Liver (tissue), 9 donors: Measurements from ENCODE around the gene DDX54. TPM values are rescaled to one million over a fixed set of nuclear protein-coding genes. Genes with fewer than 3 reads are reported as not detected.

Experiments
- DNase-seq: peaks from one replicate; pipeline ENCODE4 v3.0.0-alpha.2; 2017; ENCODE audit warnings: low spot score
- H3K27ac ChIP-seq, 2 donors: one replicate each; pipeline ENCODE4 v1.7.0; 2013; ENCODE audit warnings: inconsistent platforms in 2 of 2, low read length in 2 of 2, control low read depth in 1 of 2, low read depth in 1 of 2, mild to moderate bottlenecking in 1 of 2
- H3K27me3 ChIP-seq, 4 donors: one replicate each; pipeline versions ENCODE4 v1.6.1 to v1.7.0; 2013; ENCODE audit warnings: low read length in 3 of 4, inconsistent platforms in 1 of 4, mild to moderate bottlenecking in 1 of 4, moderate library complexity in 1 of 4; ENCODE audit not compliant: control insufficient read depth in 4 of 4, insufficient read depth in 4 of 4
- H3K36me3 ChIP-seq, 4 donors: one replicate each; pipeline versions ENCODE4 v1.6.1 to v1.7.0; 2013; ENCODE audit warnings: low read length in 3 of 4, mild to moderate bottlenecking in 3 of 4, low read depth in 1 of 4, moderate library complexity in 1 of 4; ENCODE audit not compliant: control insufficient read depth in 4 of 4, insufficient read depth in 3 of 4
- H3K4me1 ChIP-seq, 4 donors: one replicate each; pipeline versions ENCODE4 v1.6.1 to v1.7.0; 2013; ENCODE audit warnings: low read length in 3 of 4, mild to moderate bottlenecking in 3 of 4, moderate library complexity in 1 of 4; ENCODE audit not compliant: control insufficient read depth in 4 of 4, insufficient read depth in 4 of 4
- H3K4me3 ChIP-seq, 3 donors: one replicate each; pipeline versions ENCODE4 v1.6.1 to v1.7.0; 2013; ENCODE audit warnings: low read length in 3 of 3, control low read depth in 1 of 3, low read depth in 1 of 3, mild to moderate bottlenecking in 1 of 3
- H3K9ac ChIP-seq, 2 donors: one replicate each; pipeline ENCODE4 v1.7.0; 2013; ENCODE audit warnings: low read length in 2 of 2, mild to moderate bottlenecking in 2 of 2, moderate library complexity in 2 of 2, control low read depth in 1 of 2, low read depth in 1 of 2
- H3K9me3 ChIP-seq, 4 donors: one replicate each; pipeline versions ENCODE4 v1.6.1 to v1.7.0; 2013; ENCODE audit warnings: low read length in 3 of 4; ENCODE audit not compliant: control insufficient read depth in 4 of 4
- ATF3 ChIP-seq: IDR thresholded peaks from 2 replicates; pipeline ENCODE4 v1.6.1; 2016; ENCODE audit warnings: antibody characterized with exemption
- EGR1 ChIP-seq, 2 donors: IDR thresholded peaks; 2 replicates each; pipeline ENCODE4 v1.6.1; 2016 to 2018; ENCODE audit warnings: antibody characterized with exemption in 2 of 2, low read depth in 2 of 2
- FOXA1 ChIP-seq: IDR thresholded peaks from 2 replicates; pipeline ENCODE4 v1.6.1; 2016; ENCODE audit warnings: antibody characterized with exemption
- GABPA ChIP-seq, 2 donors: IDR thresholded peaks in 1 of 2; conservative IDR thresholded peaks in 1 of 2; 2 replicates each; pipeline ENCODE4 v1.6.1; 2016; ENCODE audit warnings: antibody characterized with exemption in 2 of 2, mild to moderate bottlenecking in 1 of 2, moderate library complexity in 1 of 2
- HNF4A ChIP-seq, 2 donors: conservative IDR thresholded peaks; 2 replicates each; pipeline ENCODE4 v1.6.1; 2016; ENCODE audit warnings: antibody characterized with exemption in 2 of 2, mild to moderate bottlenecking in 2 of 2
- JUND ChIP-seq, 2 donors: IDR thresholded peaks; 2 replicates each; pipeline ENCODE4 v1.6.1; 2016; ENCODE audit warnings: antibody characterized with exemption in 2 of 2
- MAX ChIP-seq: IDR thresholded peaks from 2 replicates; pipeline ENCODE4 v1.6.1; 2016; ENCODE audit warnings: antibody characterized with exemption
- NR2F2 ChIP-seq: IDR thresholded peaks from 2 replicates; pipeline ENCODE4 v1.6.1; 2016; ENCODE audit warnings: antibody characterized with exemption
- RAD21 ChIP-seq, 2 donors: IDR thresholded peaks; 2 replicates each; pipeline ENCODE4 v1.6.1; 2016; ENCODE audit warnings: antibody characterized with exemption in 2 of 2, mild to moderate bottlenecking in 2 of 2
- REST ChIP-seq: IDR thresholded peaks from 2 replicates; pipeline ENCODE4 v1.6.1; 2016; ENCODE audit warnings: antibody characterized with exemption, mild to moderate bottlenecking
- RXRA ChIP-seq, 2 donors: IDR thresholded peaks; 2 replicates each; pipeline ENCODE4 v1.6.1; 2017 to 2018; ENCODE audit warnings: antibody characterized with exemption in 2 of 2, mild to moderate bottlenecking in 1 of 2
- SP1 ChIP-seq: IDR thresholded peaks from 2 replicates; pipeline ENCODE4 v1.6.1; 2018; ENCODE audit warnings: antibody characterized with exemption, mild to moderate bottlenecking
- TAF1 ChIP-seq: conservative IDR thresholded peaks from 2 replicates; pipeline ENCODE4 v1.6.1; 2016; ENCODE audit warnings: antibody characterized with exemption, mild to moderate bottlenecking
- YY1 ChIP-seq: IDR thresholded peaks from 2 replicates; pipeline ENCODE4 v1.6.1; 2016; ENCODE audit warnings: antibody characterized with exemption, mild to moderate bottlenecking
- ZBTB33 ChIP-seq: IDR thresholded peaks from 2 replicates; pipeline ENCODE4 v1.6.1; 2016; ENCODE audit warnings: antibody characterized with exemption
- WGBS: extraction: QIAGEN DNeasy Blood & Tissue Kit; methylation state at CpG from one replicate; pipeline ENCODE4 v1.1.7; 2013; 5-methylcytosine and 5-hydroxymethylcytosine counted together
- polyA plus RNA-seq, 2 donors: library from polyadenylated mRNA; stranded (reverse) in 1 of 2; unstranded in 1 of 2; fragments of 200-250 nt in 1 of 2; fragments of >200 nt in 1 of 2; fragmentation: Nextera tagmentation in 1 of 2; extraction: Ambion mirVana in 1 of 2; gene quantifications; one replicate each; pipeline versions ENCODE4 v1.2.1 to v1.2.3, GENCODE V29; 2013 to 2015
- total RNA-seq, 2 donors: library from RNA; depleted of rRNA; stranded (reverse); fragments of >200 nt; gene quantifications; one replicate each; pipeline ENCODE4 v1.2.3, GENCODE V29; 2014
- donor health status: healthy.
- donor health status: healthy.
- donor health status: healthy.
- donor health status: healthy.
- donor health status: healthy.

Gene DDX54
- total RNA-seq (10 to 100 TPM; 20.2 to 20.5 TPM), polyA plus RNA-seq (10 to 100 TPM; 22.8 to 28.4 TPM)

GRCh38 chr12:113185180-113186032, at the start of gene DDX54, which contains the start of gene RITA1:
DDX54 (minus strand) TSS chr12:113185478; CDS start chr12:113185451, 27 bp downstream.
RITA1 (plus strand) TSS chr12:113185721; CDS start chr12:113186747, 1,026 bp downstream.
- DNase-seq = peak; percentile 92
- under 1% methylated on average over 89 of the region's 89 CpGs for WGBS
- peaks cover 8 to 39% (median 24%) of the 10 kb centered on the region in 4 donors for H3K4me1 ChIP-seq

GRCh38 chr12:113234483-113234882, 49.2 kb upstream of the DDX54 start:
- WGBS = 76% methylated on average over 4 of the region's 4 CpGs
- Histone ChIP-seq H3K27me3 (no peaks in the 10 kb centered on the region), H3K9me3 (no peaks in the 10 kb centered on the region), H3K4me3 (no peak overlapping the region), H3K36me3 (peaks cover 2 to 26% (median 19%) of the 10 kb centered on the region in 4 donors), H3K27ac (no peak overlapping the region), H3K9ac (no peak overlapping the region), H3K4me1 (peaks cover 9 to 41% (median 13%) of the 10 kb centered on the region in 4 donors)
- no peak for DNase-seq
- TF ChIP-seq SP1 = no peak
- no peak for TF ChIP-seq REST
- no peak for TF ChIP-seq GABPA (IDR thresholded peaks at IDR 0.05 in 1 of 2, conservative IDR thresholded peaks at IDR 0.05 in 1 of 2)
- TF ChIP-seq FOXA1 = no peak
- TF ChIP-seq TAF1 = no peak
- no peak for TF ChIP-seq ZBTB33
- no peak for TF ChIP-seq YY1
- TF ChIP-seq JUND (IDR thresholded peaks at IDR 0.05) = no peak
- no peak for TF ChIP-seq RAD21 (IDR thresholded peaks at IDR 0.05)
- TF ChIP-seq NR2F2 = no peak
- TF ChIP-seq MAX = no peak
- TF ChIP-seq EGR1 (IDR thresholded peaks at IDR 0.05; ENCODE audit: low read depth in 2 of 2) = no peak

More at GRCh38 chr12:113185180-113186032, at the start of gene DDX54, which contains the start of gene RITA1:
- peak within 1 kb of the TSS; percentile 74 to 98 for H3K27ac ChIP-seq
- peak within 1 kb of the TSS; percentile 51 to 97 for H3K9ac ChIP-seq
- H3K36me3 ChIP-seq = peaks cover 2 to 4% (median 3%) of the 10 kb centered on the region in 4 donors
- peak in 1 of 2 donors; percentile 41 for TF ChIP-seq GABPA (IDR thresholded peaks at IDR 0.05 in 1 of 2, conservative IDR thresholded peaks at IDR 0.05 in 1 of 2)
- peak; percentile 97 for TF ChIP-seq YY1
- peak; percentile 32 for TF ChIP-seq MAX
- TF ChIP-seq REST = peak; percentile 45
- no peak for TF ChIP-seq ATF3
- TF ChIP-seq RXRA (IDR thresholded peaks at IDR 0.05) = no peak
- TF ChIP-seq HNF4A (conservative IDR thresholded peaks at IDR 0.05) = peak; percentile 6 to 48
- peak; percentile 23 for TF ChIP-seq TAF1
- H3K27me3 ChIP-seq = no peaks in the 10 kb centered on the region
- peak within 1 kb of the TSS; percentile 79 to 94 (median 81) for H3K4me3 ChIP-seq
- no peaks in the 10 kb centered on the region for H3K9me3 ChIP-seq
